ENCODE results near the gene TCF7L1.

TCF7L1 gene

GRCh38 chr2:85184990-85185389 is 51.8 kb downstream of the TCF7L1 start:
- ATAC-seq, result no peak
- no peak for TF ChIP-seq ZFP30 (CRISPR knock-in tag; IDR thresholded peaks at IDR 0.05)
- no peak for TF ChIP-seq ZNF70 (CRISPR knock-in tag; IDR thresholded peaks at IDR 0.05)
- TF ChIP-seq GLIS3 (CRISPR knock-in tag; IDR thresholded peaks at IDR 0.05), result no peak
- TF ChIP-seq ZFP3 (CRISPR knock-in tag; IDR thresholded peaks at IDR 0.05), result no peak
- TF ChIP-seq OSR1 (CRISPR knock-in tag; IDR thresholded peaks at IDR 0.05), result no peak
- TF ChIP-seq ESRRG (CRISPR knock-in tag; IDR thresholded peaks at IDR 0.05), result no peak
- TF ChIP-seq CREB5 (CRISPR knock-in tag; IDR thresholded peaks at IDR 0.05; ENCODE audit: low read depth), result no peak
- TF ChIP-seq PATZ1 (CRISPR knock-in tag; IDR thresholded peaks at IDR 0.05; ENCODE audit: borderline replicate concordance), result no peak
- no peak for TF ChIP-seq ISL1 (CRISPR knock-in tag; IDR thresholded peaks at IDR 0.05)
- TF ChIP-seq TCF4 (CRISPR knock-in tag; IDR thresholded peaks at IDR 0.05; ENCODE audit: borderline replicate concordance), result no peak
- no peak for TF ChIP-seq CSDC2 (CRISPR knock-in tag; IDR thresholded peaks at IDR 0.05)
- no peak for TF ChIP-seq CSRNP3 (CRISPR knock-in tag; IDR thresholded peaks at IDR 0.05)
- no peak for TF ChIP-seq TOX (CRISPR knock-in tag; IDR thresholded peaks at IDR 0.05; ENCODE audit: borderline replicate concordance)

- no peak for ATAC-seq
- no peak for TF ChIP-seq RARB (CRISPR knock-in tag; IDR thresholded peaks at IDR 0.05)
- TF ChIP-seq ZNF8 (CRISPR knock-in tag; IDR thresholded peaks at IDR 0.05), result no peak
- no peak for TF ChIP-seq GLIS3 (CRISPR knock-in tag; IDR thresholded peaks at IDR 0.05)
- TF ChIP-seq OSR1 (CRISPR knock-in tag; IDR thresholded peaks at IDR 0.05), result no peak
- no peak for TF ChIP-seq POU6F1 (CRISPR knock-in tag; IDR thresholded peaks at IDR 0.05; ENCODE audit: borderline replicate concordance, low read depth)
- no peak for TF ChIP-seq ARNTL (CRISPR knock-in tag; IDR thresholded peaks at IDR 0.05; ENCODE audit: borderline replicate concordance, low read depth)
- no peak for TF ChIP-seq CSRNP3 (CRISPR knock-in tag; IDR thresholded peaks at IDR 0.05)
- no peak for TF ChIP-seq PPARA (CRISPR knock-in tag; IDR thresholded peaks at IDR 0.05; ENCODE audit: borderline replicate concordance)
- TF ChIP-seq SNAI2 (CRISPR knock-in tag; IDR thresholded peaks at IDR 0.05), result no peak
- TF ChIP-seq CREB5 (CRISPR knock-in tag; IDR thresholded peaks at IDR 0.05; ENCODE audit: low read depth), result no peak
- no peak for TF ChIP-seq ISL1 (CRISPR knock-in tag; IDR thresholded peaks at IDR 0.05)
- TF ChIP-seq ZC3H10 (CRISPR knock-in tag; IDR thresholded peaks at IDR 0.05), result no peak
- no peak for TF ChIP-seq TSHZ2 (CRISPR knock-in tag; IDR thresholded peaks at IDR 0.05)
Measured at GRCh38 chr2:85185431-85185940, 52.3 kb downstream of the TCF7L1 start.

Measured in SK-N-SH treated with all-trans-retinoic acid at 6 μM for 48 hours (cell line).